Measurements from ENCODE around the gene SBK2.
A peak's percentile ranks its signal among the peaks of the same experiment; 100 is the strongest.
"Not testable (repeated sequence)": the region's sequence is repeated elsewhere in the genome, so short reads cannot be mapped to it uniquely, and the experiment has no call there.

SBK2 gene

DNA sequence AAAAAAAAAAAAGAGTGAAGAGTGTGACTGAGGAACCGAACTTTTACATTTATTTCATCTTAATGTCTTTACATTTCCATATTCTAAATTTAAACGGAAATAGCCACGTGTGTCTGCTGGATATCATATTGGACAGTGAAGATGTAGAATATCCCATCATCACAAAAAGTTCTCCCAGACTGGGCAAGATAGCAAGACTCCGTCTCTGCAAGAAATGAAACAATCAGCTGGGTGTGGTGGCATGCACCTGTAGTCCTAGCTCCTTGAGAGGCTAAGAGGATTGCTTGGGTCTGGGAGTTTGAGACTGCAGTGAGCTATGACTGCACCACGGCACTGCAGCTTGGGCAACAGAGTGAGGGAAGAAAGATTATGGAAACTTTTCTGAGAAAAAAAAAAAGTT is 39.8 kb upstream of the SBK2 start:
- in situ Hi-C loops (cut with MboI; ENCODE audit: low sequenced_read_pairs), result no loop called here
- Histone ChIP-seq H3K4me1 (no peaks in the 10 kb centered on the region), H3K27me3 (ENCODE audit: low read depth) (no peaks in the 10 kb centered on the region), H3K4me3 (no peak overlapping the region), H3K9me3 (no peaks in the 10 kb centered on the region), H3K36me3 (replicated peaks) (peaks cover 5% of the 10 kb centered on the region)
- no peak for DNase-seq (ENCODE audit: low spot score in 2 of 2)

DNA sequence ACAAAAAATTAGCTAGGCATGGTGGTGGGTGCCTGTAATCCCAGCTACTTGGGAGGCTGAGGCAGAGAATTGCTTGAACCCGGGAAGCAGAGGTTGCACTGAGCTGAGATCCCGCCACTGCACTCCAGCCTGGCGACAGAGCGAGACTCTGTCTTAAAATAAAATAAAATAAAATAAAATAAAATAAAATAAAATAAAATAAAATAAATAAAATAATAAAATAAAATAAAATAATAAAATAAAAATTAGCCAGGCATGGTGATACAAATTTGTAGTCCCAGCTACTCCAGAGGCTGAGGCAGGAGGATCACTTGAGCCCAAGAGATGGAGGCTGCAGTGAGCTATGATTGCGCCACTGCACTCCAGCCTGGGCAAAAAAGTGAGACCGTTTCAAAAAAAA is 37.0 kb upstream of the SBK2 start:
- H3K27me3 ChIP-seq (ENCODE audit: low read depth); H3K9me3 ChIP-seq; H3K4me3 ChIP-seq; H3K4me1 ChIP-seq; H3K36me3 ChIP-seq (replicated peaks); in situ Hi-C loops (cut with MboI; ENCODE audit: low sequenced_read_pairs); DNase-seq (ENCODE audit: low spot score in 2 of 2): not testable (repeated sequence)

DNA sequence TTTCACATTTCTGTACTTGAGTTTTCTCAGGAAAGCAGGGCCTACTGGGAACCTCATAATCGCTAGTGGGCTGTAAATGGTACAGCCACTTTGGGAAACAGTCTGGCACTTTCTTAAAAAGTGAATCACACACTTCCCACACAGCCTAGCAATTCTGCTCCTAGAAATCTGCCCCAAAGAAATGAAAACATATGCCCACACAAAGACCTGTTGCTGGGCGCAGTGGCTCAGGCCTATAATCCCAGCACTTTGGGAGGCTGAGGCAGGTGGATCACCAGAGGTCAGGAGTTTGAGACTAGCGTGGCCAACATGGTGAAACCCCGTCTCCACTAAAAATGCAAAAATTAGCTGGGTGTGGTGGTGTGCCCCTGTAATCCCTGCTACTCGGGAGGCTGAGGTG is 32.5 kb upstream of the SBK2 start:
- DNase-seq (ENCODE audit: low spot score in 2 of 2); H3K4me1 ChIP-seq; in situ Hi-C loops (cut with MboI; ENCODE audit: low sequenced_read_pairs); H3K36me3 ChIP-seq (replicated peaks); H3K27me3 ChIP-seq (ENCODE audit: low read depth); H3K9me3 ChIP-seq; H3K4me3 ChIP-seq: not testable (repeated sequence)

DNA sequence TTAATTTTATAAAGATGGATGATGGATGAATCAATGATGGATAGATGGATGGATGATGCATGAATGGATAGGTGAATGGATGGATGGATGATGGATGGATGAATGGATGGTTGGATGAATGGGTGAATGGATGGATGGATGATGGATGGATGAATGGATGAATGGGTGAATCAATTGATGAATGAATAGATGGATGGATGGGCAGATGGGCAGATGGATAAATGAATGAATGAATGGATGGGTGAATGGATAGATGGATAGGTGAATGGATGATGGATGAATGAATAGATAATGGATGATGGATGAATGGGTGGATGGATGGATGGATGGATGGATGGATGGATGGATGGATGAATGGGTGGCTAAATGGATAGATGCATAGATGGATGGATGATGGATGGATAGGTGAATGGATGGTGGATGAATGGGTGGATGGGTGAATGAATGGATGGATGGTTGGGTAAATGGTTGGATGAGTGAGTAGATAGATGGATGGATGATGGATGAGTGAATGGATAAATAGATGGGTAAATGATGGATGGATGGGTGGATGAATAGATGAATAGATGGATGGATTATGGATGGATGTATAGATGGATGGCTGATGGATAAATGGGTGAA is 30.9 kb upstream of the SBK2 start:
- in situ Hi-C loops (cut with MboI; ENCODE audit: low sequenced_read_pairs), result no loop called here

DNA sequence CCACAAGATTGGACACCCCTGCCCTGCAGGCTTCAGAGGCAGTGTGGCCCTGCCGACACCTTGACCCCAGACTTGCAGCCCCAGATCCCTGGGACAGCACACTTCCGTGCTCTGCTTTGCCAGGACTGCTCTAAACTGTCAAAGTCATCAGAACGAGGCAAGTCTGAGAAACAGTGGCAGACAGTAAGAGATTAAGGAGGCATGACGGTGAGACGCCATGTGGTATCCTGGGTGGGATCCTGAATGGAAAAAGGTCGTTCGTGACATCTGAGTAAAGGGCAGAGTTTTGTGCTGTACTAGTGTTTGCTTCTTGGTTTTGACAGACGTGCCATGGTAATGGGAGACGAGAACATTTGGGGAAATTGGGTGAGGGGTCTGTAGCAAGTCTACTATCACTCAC is 29.9 kb upstream of the SBK2 start:
- Histone ChIP-seq H3K4me3 (no peak overlapping the region), H3K27me3 (ENCODE audit: low read depth) (peaks cover 4% of the 10 kb centered on the region), H3K9me3 (no peaks in the 10 kb centered on the region), H3K36me3 (replicated peaks) (no peaks in the 10 kb centered on the region), H3K4me1 (no peaks in the 10 kb centered on the region)
- in situ Hi-C loops (cut with MboI; ENCODE audit: low sequenced_read_pairs), result no loop called here
- no peak for DNase-seq (ENCODE audit: low spot score in 2 of 2)

More for the DNA sequence above, 30.9 kb upstream of the SBK2 start:
- no peak for DNase-seq (ENCODE audit: low spot score in 2 of 2)
- H3K4me1 ChIP-seq, result no peaks in the 10 kb centered on the region
- H3K36me3 ChIP-seq (replicated peaks), result no peaks in the 10 kb centered on the region
- H3K4me3 ChIP-seq, result no peak overlapping the region
- H3K9me3 ChIP-seq, result no peaks in the 10 kb centered on the region
- H3K27me3 ChIP-seq (ENCODE audit: low read depth), result peaks cover 4% of the 10 kb centered on the region

DNA sequence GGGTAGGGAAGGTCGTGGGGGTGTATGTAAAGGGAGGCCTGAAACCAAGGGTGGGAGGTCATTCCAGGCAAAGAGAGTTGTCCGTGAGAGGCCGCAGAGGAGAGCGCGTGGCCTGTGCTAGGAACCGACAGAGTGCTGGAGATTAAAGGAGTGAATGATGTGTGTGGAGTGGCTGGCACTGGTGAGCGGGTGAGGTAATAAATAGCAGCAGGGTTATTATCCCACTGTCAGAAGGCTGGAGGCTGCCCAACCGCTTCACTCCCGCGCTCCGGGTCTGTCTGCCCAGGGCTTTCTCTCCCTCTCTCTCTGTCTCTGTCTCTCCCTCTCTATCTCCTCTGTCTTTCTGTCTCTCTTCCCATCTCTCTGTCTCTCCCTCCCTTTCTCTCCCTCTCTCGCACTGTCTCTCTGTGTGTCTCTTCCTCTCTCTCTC is 26.3 kb upstream of the SBK2 start:
- H3K4me3 ChIP-seq, result no peak overlapping the region
- peaks cover 6% of the 10 kb centered on the region for H3K27me3 ChIP-seq (ENCODE audit: low read depth)
- no peaks in the 10 kb centered on the region for H3K9me3 ChIP-seq
- DNase-seq (ENCODE audit: low spot score in 2 of 2), result no peak
- no peaks in the 10 kb centered on the region for H3K4me1 ChIP-seq
- no peaks in the 10 kb centered on the region for H3K36me3 ChIP-seq (replicated peaks)
- in situ Hi-C loops (cut with MboI; ENCODE audit: low sequenced_read_pairs), result no loop called here

DNA sequence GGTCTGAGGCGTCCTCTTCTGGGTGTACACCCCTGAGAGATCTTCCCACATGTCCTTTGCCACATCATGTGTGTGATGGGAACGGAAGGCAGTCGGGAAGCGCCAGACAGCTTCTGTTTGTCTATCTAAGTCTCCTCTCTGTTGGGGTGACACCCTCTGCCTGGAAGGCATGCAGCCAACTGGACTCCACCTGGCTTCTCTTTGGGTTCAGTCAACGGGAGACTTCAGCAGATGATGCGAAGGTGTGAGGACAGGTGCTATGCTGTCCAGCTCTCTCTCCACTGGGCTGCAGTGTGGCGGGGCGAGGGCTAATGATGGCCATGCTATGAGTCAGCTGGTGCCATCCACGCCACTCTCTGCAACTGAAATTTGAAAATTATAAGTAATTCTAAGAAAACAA is 22.8 kb upstream of the SBK2 start:
- H3K36me3 ChIP-seq (replicated peaks), result no peaks in the 10 kb centered on the region
- H3K27me3 ChIP-seq (ENCODE audit: low read depth), result 0 out of 2 replicates have a peak, but pooled peaks cover 2% of the 10 kb centered on the region
- DNase-seq (ENCODE audit: low spot score in 2 of 2), result no peak
- in situ Hi-C loops (cut with MboI; ENCODE audit: low sequenced_read_pairs), result no loop called here
- no peaks in the 10 kb centered on the region for H3K4me1 ChIP-seq
- H3K4me3 ChIP-seq, result no peak overlapping the region
- H3K9me3 ChIP-seq, result no peaks in the 10 kb centered on the region

DNA sequence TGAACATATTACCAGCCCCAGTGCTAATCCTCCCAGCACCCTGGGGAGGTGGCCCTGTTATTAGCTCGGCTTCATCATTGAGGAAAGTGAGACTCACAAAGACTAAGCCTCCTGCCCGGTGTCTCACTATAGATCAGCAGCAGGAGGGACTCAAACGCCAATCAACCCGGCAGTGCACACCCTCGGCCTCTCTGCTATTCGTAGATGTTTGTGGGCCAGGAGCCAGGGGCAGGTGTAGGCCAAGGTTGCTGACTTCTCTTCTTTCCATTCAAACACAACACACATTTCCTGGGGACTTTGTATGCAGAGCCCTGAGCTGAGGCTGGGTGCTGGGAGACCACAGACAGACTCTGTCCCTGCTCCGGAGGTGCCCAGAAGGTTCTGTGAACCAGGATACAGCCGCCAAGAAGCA is 17.8 kb upstream of the SBK2 start:
- no peaks in the 10 kb centered on the region for H3K36me3 ChIP-seq (replicated peaks)
- 0 out of 2 replicates have a peak, but pooled peaks cover 2% of the 10 kb centered on the region for H3K27me3 ChIP-seq (ENCODE audit: low read depth)
- in situ Hi-C loops (cut with MboI; ENCODE audit: low sequenced_read_pairs), result no loop called here
- DNase-seq (ENCODE audit: low spot score in 2 of 2), result no peak
- peaks cover 4% of the 10 kb centered on the region for H3K4me1 ChIP-seq
- H3K4me3 ChIP-seq, result no peak overlapping the region
- no peaks in the 10 kb centered on the region for H3K9me3 ChIP-seq

DNA sequence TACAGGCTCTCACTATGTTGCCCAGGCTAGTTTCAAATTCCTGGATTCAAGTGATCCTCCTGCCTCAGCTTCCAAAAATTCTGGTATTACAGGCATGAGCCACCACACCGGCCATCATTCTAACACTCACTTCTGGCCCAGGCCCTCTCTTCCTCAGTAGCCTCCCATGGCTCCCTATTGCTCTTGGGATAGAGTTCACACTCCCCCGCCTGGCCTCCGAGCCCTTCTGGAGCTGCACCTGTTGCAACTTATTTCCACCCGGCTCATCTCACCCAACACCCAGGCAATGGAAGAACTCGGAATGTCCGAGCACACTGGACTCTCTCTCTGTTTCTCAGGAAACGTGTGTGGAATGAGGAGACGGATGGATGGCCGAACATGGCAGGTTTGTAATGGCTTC is 17.4 kb upstream of the SBK2 start:
- no peak overlapping the region for H3K4me3 ChIP-seq
- H3K4me1 ChIP-seq, result peaks cover 4% of the 10 kb centered on the region
- no peaks in the 10 kb centered on the region for H3K27me3 ChIP-seq (ENCODE audit: low read depth)
- H3K9me3 ChIP-seq, result no peaks in the 10 kb centered on the region
- H3K36me3 ChIP-seq (replicated peaks), result no peaks in the 10 kb centered on the region
- in situ Hi-C loops (cut with MboI; ENCODE audit: low sequenced_read_pairs), result no loop called here
- DNase-seq (ENCODE audit: low spot score in 2 of 2), result no peak

DNA sequence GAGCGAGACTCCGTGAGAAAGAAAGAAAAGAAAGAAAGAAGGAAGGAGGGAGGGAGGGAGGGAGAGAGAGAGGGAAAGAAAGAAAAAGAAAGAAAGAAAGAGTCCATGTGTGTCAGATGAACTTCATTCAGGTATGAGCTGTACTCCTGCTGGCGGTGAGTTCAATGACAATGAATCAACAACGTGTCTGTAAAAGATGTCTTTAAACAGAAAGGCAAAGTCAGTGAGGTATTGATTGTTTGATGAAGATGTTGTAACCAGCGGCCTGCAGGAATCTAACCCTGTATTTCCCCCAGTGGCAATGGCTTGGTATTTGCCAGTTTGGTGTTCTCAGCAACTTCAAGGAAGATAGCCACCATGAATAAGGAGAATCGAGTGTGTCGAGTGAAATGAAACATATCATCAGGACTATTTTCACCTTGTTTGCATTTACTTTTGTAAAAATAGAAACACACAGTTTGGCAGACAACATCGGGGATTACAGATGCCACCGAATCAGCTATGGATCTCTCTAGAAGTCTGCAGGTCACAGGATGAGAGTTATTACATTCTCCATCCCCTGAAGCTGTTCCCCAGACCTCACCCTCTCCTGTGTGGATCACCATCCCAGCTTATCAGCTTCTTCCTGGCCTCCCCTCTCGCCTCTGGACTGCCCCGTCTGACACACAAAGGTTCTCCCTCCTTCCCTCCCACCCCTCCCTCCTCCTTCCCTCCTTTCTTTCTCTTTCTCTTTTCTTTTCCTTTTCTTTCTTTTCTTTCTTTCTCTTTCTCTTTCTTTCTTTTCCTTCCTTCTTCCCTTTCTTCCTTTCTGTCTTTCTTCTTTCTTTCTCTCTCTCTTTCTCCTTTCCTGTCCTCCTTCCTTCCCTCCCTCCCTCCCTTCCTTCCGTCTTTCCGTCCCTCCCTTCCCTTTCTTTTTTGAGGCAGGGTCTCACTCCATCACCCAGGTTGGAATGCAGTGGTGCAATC is 16.6 kb upstream of the SBK2 start:
- H3K36me3 ChIP-seq (replicated peaks), result no peaks in the 10 kb centered on the region
- no peaks in the 10 kb centered on the region for H3K9me3 ChIP-seq
- no peaks in the 10 kb centered on the region for H3K27me3 ChIP-seq (ENCODE audit: low read depth)
- DNase-seq (ENCODE audit: low spot score in 2 of 2), result no peak
- no peak overlapping the region for H3K4me3 ChIP-seq
- in situ Hi-C loops (cut with MboI; ENCODE audit: low sequenced_read_pairs), result no loop called here
- H3K4me1 ChIP-seq, result peaks cover 4% of the 10 kb centered on the region

DNA sequence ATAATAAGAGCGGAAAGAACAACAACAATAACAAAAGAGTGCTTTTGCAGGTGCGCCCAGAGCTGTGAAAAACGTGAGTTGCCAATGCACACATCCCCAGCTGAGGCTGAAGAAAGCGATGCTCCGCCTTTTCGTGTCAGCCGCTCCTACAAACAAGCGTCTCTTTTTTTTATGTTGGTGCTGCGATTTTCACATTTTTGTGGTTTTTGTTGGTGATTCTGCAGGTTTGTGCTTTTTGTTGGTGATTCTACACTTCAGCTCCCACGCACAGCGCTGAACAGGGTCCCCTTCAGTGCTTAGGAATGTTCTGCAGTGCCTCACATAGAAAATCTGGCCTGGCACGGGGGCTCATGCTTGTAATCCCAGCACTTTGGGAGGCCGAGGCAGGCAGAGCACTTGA is 15.7 kb upstream of the SBK2 start:
- H3K4me3 ChIP-seq, result no peak overlapping the region
- no peaks in the 10 kb centered on the region for H3K9me3 ChIP-seq
- H3K4me1 ChIP-seq, result peaks cover 4% of the 10 kb centered on the region
- in situ Hi-C loops (cut with MboI; ENCODE audit: low sequenced_read_pairs), result no loop called here
- peak; percentile 7 to 38 for DNase-seq (ENCODE audit: low spot score in 2 of 2)
- H3K36me3 ChIP-seq (replicated peaks), result no peaks in the 10 kb centered on the region
- no peaks in the 10 kb centered on the region for H3K27me3 ChIP-seq (ENCODE audit: low read depth)

DNA sequence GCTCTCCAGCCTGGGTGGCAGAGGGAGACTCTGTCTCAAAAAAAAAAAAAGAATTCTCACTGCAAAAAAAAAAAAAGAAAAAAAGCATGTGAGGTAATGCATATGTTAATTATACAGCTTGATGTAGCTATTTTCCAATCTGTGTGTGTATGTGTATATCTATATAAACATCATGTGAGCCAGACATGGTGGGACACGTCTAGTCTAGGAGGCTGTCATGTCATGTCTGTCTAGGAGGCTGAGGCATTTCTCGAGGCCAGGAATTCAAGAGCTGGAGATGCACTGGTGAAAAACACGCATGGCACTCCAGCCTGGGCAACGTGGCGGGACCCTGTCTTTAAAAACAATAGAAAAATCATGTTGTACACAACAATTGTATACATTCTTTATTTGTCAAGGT is 15.3 kb upstream of the SBK2 start:
- Histone ChIP-seq H3K9me3 (no peaks in the 10 kb centered on the region), H3K4me1 (peaks cover 4% of the 10 kb centered on the region), H3K27me3 (ENCODE audit: low read depth) (no peaks in the 10 kb centered on the region), H3K4me3 (no peak overlapping the region), H3K36me3 (replicated peaks) (no peaks in the 10 kb centered on the region)
- DNase-seq (ENCODE audit: low spot score in 2 of 2), result no peak
- in situ Hi-C loops (cut with MboI; ENCODE audit: low sequenced_read_pairs), result no loop called here

DNA sequence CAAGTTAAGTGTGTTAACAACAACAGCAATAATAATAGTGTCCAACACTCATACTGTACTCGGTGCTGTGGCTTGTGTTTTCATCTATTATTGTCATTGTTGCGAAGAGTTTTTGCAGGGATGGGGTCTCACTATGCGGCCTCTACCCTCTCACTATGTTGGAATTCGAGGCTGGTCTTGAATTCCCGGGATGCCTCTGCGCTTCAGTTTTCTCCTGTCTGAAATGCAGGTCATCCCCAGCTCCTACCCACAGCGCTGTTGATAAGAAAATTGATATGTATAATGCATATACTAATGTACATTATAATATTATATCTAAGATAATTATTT is 13.4 kb upstream of the SBK2 start:
- H3K4me1 ChIP-seq, result peaks cover 4% of the 10 kb centered on the region
- H3K4me3 ChIP-seq, result no peak overlapping the region
- no peaks in the 10 kb centered on the region for H3K9me3 ChIP-seq
- no peaks in the 10 kb centered on the region for H3K36me3 ChIP-seq (replicated peaks)
- no peak for DNase-seq (ENCODE audit: low spot score in 2 of 2)
- no peaks in the 10 kb centered on the region for H3K27me3 ChIP-seq (ENCODE audit: low read depth)
- in situ Hi-C loops (cut with MboI; ENCODE audit: low sequenced_read_pairs), result no loop called here

DNA sequence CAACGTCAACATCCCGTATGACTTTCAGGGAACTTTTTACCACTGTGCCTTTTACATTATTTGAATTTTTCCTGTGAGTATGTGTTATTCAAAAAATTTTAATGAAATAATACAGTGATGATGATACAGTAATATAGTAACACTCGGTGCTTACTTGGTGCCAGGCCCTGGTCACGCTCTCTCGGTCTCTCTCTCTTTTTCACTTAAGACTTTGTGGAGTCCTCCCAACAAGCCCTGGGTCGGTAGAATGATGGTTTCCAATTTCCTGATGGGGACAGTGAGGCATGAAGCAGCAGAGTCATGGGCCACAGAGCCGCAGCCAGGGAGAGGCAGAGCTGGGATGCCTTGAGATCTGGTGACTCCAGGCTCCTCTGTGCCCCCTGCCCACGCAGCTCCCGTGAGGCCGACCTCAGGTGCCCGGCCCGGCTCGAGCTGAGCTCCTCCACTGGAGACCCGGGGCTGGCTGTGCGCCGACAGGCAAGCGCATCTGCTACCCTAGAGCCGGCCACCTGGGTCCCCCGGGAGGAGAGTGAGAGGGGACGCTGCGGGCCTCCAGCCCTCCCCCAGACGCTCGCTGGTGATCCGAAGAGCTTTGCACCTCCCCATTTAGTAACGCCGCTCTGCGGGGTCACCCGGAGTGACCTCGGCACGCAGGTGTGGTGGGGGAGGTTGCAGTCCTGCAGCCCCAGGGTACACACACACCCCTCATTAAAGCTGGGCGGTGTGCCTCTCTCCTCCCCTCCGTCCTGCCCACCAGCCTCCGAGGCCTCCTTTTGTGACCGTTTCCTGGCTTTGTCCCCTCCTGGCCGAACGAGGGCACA is 12.8 kb upstream of the SBK2 start:
- peak in 1 of 2 experiments; percentile 20 for DNase-seq (ENCODE audit: low spot score in 2 of 2)
- H3K4me1 ChIP-seq, result peaks cover 4% of the 10 kb centered on the region
- no peaks in the 10 kb centered on the region for H3K27me3 ChIP-seq (ENCODE audit: low read depth)
- H3K36me3 ChIP-seq (replicated peaks), result no peaks in the 10 kb centered on the region
- in situ Hi-C loops (cut with MboI; ENCODE audit: low sequenced_read_pairs), result no loop called here
- H3K9me3 ChIP-seq, result no peaks in the 10 kb centered on the region
- no peak overlapping the region for H3K4me3 ChIP-seq
